Tibial nerve (tissue), 4 donors: ENCODE data around the gene TLN1. TPM values are rescaled to one million over a fixed set of nuclear protein-coding genes. Genes with fewer than 3 reads are reported as not detected.

Experiments used
- DNase-seq, 2 donors: peaks; one replicate each; pipeline ENCODE4 v3.0.0-alpha.2; 2019; ENCODE audit warnings: low spot score in 2 of 2
- H3K27ac ChIP-seq, 4 donors: fragments of 200-600 bp; sonication (generic) in 3 of 4; one replicate each; pipeline ENCODE4 v1.5.1; 2017 to 2019; ENCODE audit warnings: mild to moderate bottlenecking in 1 of 4
- H3K27me3 ChIP-seq, 2 donors: fragments of 200-600 bp; sonication (generic) in 1 of 2; one replicate each; pipeline versions ENCODE4 v1.5.1 to v1.6.0; 2017 to 2019
- H3K36me3 ChIP-seq, 3 donors: fragments of 200-600 bp; sonication (generic); one replicate each; pipeline ENCODE4 v1.5.1; 2018 to 2019
- H3K4me1 ChIP-seq, 4 donors: fragments of 200-600 bp; sonication (generic) in 3 of 4; one replicate each; pipeline ENCODE4 v1.5.1; 2017 to 2019
- H3K4me3 ChIP-seq, 4 donors: fragments of 200-600 bp; sonication (generic) in 3 of 4; one replicate each; pipeline ENCODE4 v1.5.1; 2017 to 2019; ENCODE audit warnings: mild to moderate bottlenecking in 1 of 4, moderate library complexity in 1 of 4
- H3K9me3 ChIP-seq, 4 donors: fragments of 200-600 bp; sonication (generic) in 3 of 4; one replicate each; pipeline ENCODE4 v1.5.1; 2017 to 2019
- CTCF ChIP-seq, 5 experiments: fragments of 200-600 bp in 3 of 5; fragments of 450-650 bp in 2 of 5; sonication (generic) in 3 of 5; IDR thresholded peaks; one replicate each; pipeline ENCODE4 v1.5.1; 2016 to 2019; ENCODE audit warnings: antibody characterized with exemption in 5 of 5, mild to moderate bottlenecking in 3 of 5, moderate library complexity in 2 of 5
- EP300 ChIP-seq, 2 donors: sonication (generic); formaldehyde crosslinking; IDR thresholded peaks; one replicate each; pipeline ENCODE4 v1.6.1; 2017; ENCODE audit warnings: antibody characterized with exemption in 2 of 2, mild to moderate bottlenecking in 1 of 2
- POLR2A ChIP-seq, 2 donors: fragments of 450-650 bp; IDR thresholded peaks; one replicate each; pipeline ENCODE4 v1.6.1; 2017; ENCODE audit warnings: antibody characterized with exemption in 2 of 2, mild to moderate bottlenecking in 2 of 2, moderate library complexity in 2 of 2
- WGBS, 2 donors: methylation state at CpG; one replicate each; pipeline ENCODE4 v1.1.5; 2018; 5-methylcytosine and 5-hydroxymethylcytosine counted together
- total RNA-seq, 4 donors: library from RNA; depleted of rRNA; stranded (reverse); fragments of >200 nt; gene quantifications; one replicate each; pipeline ENCODE4 v1.1.0, GENCODE V29; 2016

Gene TLN1
- total RNA-seq, 4 donors from 2014 or later: 284 to 405 (median 350) TPM

DNA sequence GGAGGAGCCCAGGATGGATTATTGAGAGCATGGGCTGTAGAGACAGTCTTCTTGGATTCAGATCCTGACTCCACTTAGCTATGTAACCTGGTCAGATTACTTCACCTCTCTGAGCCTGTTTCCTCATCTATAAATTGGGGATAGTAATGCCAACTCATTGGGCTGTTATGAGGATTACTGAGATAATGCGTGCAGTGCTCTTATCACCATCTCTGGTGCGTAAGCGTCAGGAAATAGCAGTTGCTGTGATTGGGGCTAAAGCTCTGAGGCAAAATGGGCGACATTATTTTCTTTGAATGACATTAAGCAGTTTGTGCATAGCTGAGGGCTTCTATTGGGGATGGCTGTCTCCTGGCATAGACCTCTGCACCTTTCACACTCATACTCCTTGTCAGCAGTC lies 23.1 kb upstream of the TLN1 start:
- TF ChIP-seq POLR2A (IDR thresholded peaks at IDR 0.05): no peak
- no peak for TF ChIP-seq EP300 (IDR thresholded peaks at IDR 0.05)
- TF ChIP-seq CTCF (IDR thresholded peaks at IDR 0.05): no peak
- 93 to 96% methylated on average over 4 of the region's 4 CpGs for WGBS, 2 donors
- DNase-seq: no peak
- H3K36me3 ChIP-seq: peaks cover 0 to 51% (median 28%) of the 10 kb centered on the region in 3 donors
- peaks cover 0 to 50% (median 21%) of the 10 kb centered on the region in 4 donors for H3K4me1 ChIP-seq
- H3K4me3 ChIP-seq: no peak overlapping the region
- H3K9me3 ChIP-seq: no peaks in the 10 kb centered on the region
- no peaks in the 10 kb centered on the region for H3K27me3 ChIP-seq
- no peak overlapping the region for H3K27ac ChIP-seq

DNA sequence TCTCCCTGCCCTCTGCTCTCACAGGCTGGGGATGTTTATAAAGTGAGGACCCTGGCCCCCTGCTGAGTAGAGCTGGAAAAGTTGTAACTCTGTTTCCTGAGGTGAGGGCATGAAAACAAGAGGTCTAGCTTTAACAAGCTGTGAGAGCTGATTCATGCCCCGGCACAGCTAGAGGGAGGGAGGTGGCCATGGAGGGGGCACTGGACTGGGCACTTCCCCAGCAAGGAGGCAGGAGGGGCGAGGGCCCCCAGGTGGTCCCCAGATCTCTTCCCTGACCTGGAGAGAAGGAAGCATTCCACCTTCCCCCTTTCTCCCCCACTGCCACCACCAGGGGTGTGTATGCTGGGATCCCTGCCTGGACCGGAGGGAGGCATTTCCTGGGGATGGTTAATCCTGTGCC lies 22.3 kb upstream of the TLN1 start, which contains the start of gene MSMP:
MSMP (minus strand) TSS at position 13 of the 400 bp plus-strand sequence. CDS start 147 bp downstream, outside the sequence.
- H3K9me3 ChIP-seq: no peaks in the 10 kb centered on the region
- H3K36me3 ChIP-seq: peaks cover 0 to 51% (median 28%) of the 10 kb centered on the region in 3 donors
- 23 to 43% methylated on average over 3 of the region's 3 CpGs for WGBS, 2 donors
- TF ChIP-seq CTCF (IDR thresholded peaks at IDR 0.05): no peak
- TF ChIP-seq EP300 (IDR thresholded peaks at IDR 0.05): no peak
- TF ChIP-seq POLR2A (IDR thresholded peaks at IDR 0.05): no peak
- no peaks in the 10 kb centered on the region for H3K27me3 ChIP-seq
- no peak within 1 kb of the TSS for H3K4me3 ChIP-seq
- peaks cover 0 to 53% (median 24%) of the 10 kb centered on the region in 4 donors for H3K4me1 ChIP-seq
- DNase-seq: no peak
- H3K27ac ChIP-seq: no peak within 1 kb of the TSS

DNA sequence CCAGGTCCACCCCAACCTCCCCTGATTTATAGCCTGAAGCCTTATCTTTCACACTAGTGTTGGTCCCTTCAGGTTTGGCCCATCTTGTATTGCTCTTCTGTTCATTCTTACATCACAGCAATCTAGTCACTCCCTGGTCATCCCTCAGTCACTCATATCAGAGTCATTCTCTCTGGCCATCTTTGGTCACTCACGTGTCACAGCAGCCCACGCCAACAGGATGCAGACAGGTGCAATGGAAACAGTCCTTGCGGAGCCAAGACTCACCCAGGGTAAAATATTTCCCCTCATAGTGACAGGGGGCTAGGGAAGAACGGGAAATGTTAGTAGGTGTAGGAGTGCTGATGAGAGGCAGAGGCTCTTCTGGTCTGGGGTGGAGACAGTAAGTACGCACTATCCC lies 21.5 kb upstream of the TLN1 start:
- H3K27ac ChIP-seq: no peak overlapping the region
- no peaks in the 10 kb centered on the region for H3K27me3 ChIP-seq
- no peak for DNase-seq
- H3K4me3 ChIP-seq: no peak overlapping the region
- WGBS, 2 donors: 86 to 91% methylated on average over 5 of the region's 5 CpGs
- peaks cover 0 to 45% (median 20%) of the 10 kb centered on the region in 4 donors for H3K4me1 ChIP-seq
- no peak for TF ChIP-seq POLR2A (IDR thresholded peaks at IDR 0.05)
- TF ChIP-seq EP300 (IDR thresholded peaks at IDR 0.05): no peak
- TF ChIP-seq CTCF (IDR thresholded peaks at IDR 0.05): no peak
- H3K9me3 ChIP-seq: no peaks in the 10 kb centered on the region
- H3K36me3 ChIP-seq: peaks cover 0 to 51% (median 28%) of the 10 kb centered on the region in 3 donors

DNA sequence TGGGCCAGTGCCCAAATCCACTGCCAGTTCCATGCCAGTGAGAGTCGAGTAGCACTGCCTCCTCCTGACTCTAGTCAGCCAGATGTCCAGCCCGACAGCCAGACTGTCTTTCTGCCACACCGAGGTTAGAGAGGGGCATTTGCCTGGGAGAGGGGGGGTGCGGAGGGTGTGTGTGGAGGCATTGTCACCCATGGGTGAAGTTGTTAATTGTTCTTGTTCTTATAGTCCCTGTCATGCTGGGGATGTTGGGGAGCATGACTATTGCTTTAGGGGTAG lies 18.2 kb upstream of the TLN1 start:
- TF ChIP-seq POLR2A (IDR thresholded peaks at IDR 0.05) (no peak), CTCF (IDR thresholded peaks at IDR 0.05) (no peak), EP300 (IDR thresholded peaks at IDR 0.05) (no peak)
- Histone ChIP-seq H3K4me3 (peak overlapping the region in 3 of 4 donors; percentile 89 to 97 (median 92)), H3K36me3 (peaks cover 0 to 46% (median 28%) of the 10 kb centered on the region in 3 donors), H3K9me3 (no peaks in the 10 kb centered on the region), H3K27me3 (no peaks in the 10 kb centered on the region), H3K4me1 (peaks cover 0 to 48% (median 36%) of the 10 kb centered on the region in 4 donors), H3K27ac (peak overlapping the region in 3 of 4 donors; percentile 94)
- WGBS, 2 donors: 65 to 68% methylated on average over 3 to 4 of the region's 4 CpGs
- no peak for DNase-seq

GRCh38 chr9:35749515-35750255 lies 17.7 kb upstream of the TLN1 start:
- TF ChIP-seq POLR2A (IDR thresholded peaks at IDR 0.05) (no peak), EP300 (IDR thresholded peaks at IDR 0.05) (no peak), CTCF (IDR thresholded peaks at IDR 0.05) (no peak)
- H3K4me3 ChIP-seq: peak overlapping the region; percentile 73 to 97 (median 90)
- peak overlapping the region; percentile 77 to 94 (median 94) for H3K27ac ChIP-seq
- peaks cover 0 to 46% (median 30%) of the 10 kb centered on the region in 3 donors for H3K36me3 ChIP-seq
- no peaks in the 10 kb centered on the region for H3K27me3 ChIP-seq
- 3 to 4% methylated on average over 14 to 18 of the region's 19 CpGs for WGBS, 2 donors
- DNase-seq: no peak
- peaks cover 0 to 48% (median 36%) of the 10 kb centered on the region in 4 donors for H3K4me1 ChIP-seq
- H3K9me3 ChIP-seq: no peaks in the 10 kb centered on the region
